ENCODE data around the gene KIAA0513. TPM values are rescaled to one million over a fixed set of nuclear protein-coding genes. Genes with fewer than 3 reads are reported as not detected.

The KIAA0513 gene
- total RNA-seq, 1 experiment from 2014 or later: 7.8 TPM

DNA sequence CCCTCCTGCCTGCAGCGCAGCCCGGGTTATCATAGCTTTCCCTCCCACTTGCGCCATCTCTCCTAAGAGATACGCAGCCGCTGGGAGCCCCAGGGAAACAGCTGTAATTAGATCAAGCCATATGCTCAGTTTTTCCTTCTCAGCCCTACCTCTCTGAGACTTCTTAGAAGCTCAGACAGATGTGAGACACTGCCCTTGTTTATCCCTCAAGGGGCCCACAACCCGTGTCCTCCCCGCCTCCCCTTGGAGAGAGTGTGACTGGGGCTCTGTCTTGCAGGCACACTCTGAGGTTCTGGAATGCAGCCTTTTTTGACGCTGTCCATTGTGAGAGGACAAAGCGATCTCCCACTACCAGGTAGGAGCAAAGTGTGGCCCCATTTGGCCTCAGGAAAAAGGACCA, 53.4 kb downstream of the KIAA0513 start:
- DNase-seq (ENCODE audit: low spot score) (no peak), ATAC-seq (no peak)
- ChIA-PET POLR2A (interaction anchor here (1.3 kb wide), 1 partner anchor 53 kb away, joined by 3 read pairs; the partner anchor contains the start of gene KIAA0513), CTCF (interaction anchor here (1.0 kb wide), 1 partner anchor 54 kb away, joined by 3 read pairs; the partner anchor contains the start of gene KIAA0513)
- TF ChIP-seq JAZF1 (CRISPR knock-in tag; IDR thresholded peaks at IDR 0.05) (no peak), FOXJ3 (CRISPR knock-in tag; IDR thresholded peaks at IDR 0.05; ENCODE audit: borderline replicate concordance) (peak; percentile 52; the same call in 1 of the 2 replicates)
- Mint-ChIP-seq H3K36me3 (peaks cover 9% of the 10 kb centered on the region), H3K4me3 (peak overlapping the region; percentile 15; the same call in 1 of the 2 replicates), H3K27me3 (ENCODE audit: low read depth) (peaks cover 82% of the 10 kb centered on the region), H3K9me3 (no peaks in the 10 kb centered on the region), H3K27ac (0 out of 2 replicates have a peak overlapping the region, but pooled peaks have one; percentile 43), H3K4me1 (peaks cover 45% of the 10 kb centered on the region)

- H3K27me3 Mint-ChIP-seq (ENCODE audit: low read depth): peaks cover 86% of the 10 kb centered on the region
- ChIA-PET CTCF (interaction anchor here (1.4 to 3.3 kb wide), 4 partner anchors 15 to 54 kb away, joined by 4 to 35 read pairs (median 12); partner anchors contain the start of gene KIAA0513), POLR2A (interaction anchor here (1.3 kb wide), 1 partner anchor 54 kb away, joined by 3 read pairs; the partner anchor contains the start of gene KIAA0513)
- TF ChIP-seq USF1 (CRISPR knock-in tag; IDR thresholded peaks at IDR 0.05) (peak; percentile 67), ZNF671 (CRISPR knock-in tag; IDR thresholded peaks at IDR 0.05) (no peak), ETV6 (CRISPR knock-in tag; IDR thresholded peaks at IDR 0.05) (0 out of 2 replicates have a peak, but pooled peaks have one; percentile 26), EMX1 (CRISPR knock-in tag; IDR thresholded peaks at IDR 0.05) (no peak)
- TF ChIP-seq, protein P1, sequence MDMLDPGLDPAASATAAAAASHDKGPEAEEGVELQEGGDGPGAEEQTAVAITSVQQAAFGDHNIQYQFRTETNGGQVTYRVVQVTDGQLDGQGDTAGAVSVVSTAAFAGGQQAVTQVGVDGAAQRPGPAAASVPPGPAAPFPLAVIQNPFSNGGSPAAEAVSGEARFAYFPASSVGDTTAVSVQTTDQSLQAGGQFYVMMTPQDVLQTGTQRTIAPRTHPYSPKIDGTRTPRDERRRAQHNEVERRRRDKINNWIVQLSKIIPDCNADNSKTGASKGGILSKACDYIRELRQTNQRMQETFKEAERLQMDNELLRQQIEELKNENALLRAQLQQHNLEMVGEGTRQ (CRISPR knock-in tag; IDR thresholded peaks at IDR 0.05): peak; percentile 64; the same call in 1 of the 2 replicates
- H3K4me1 Mint-ChIP-seq: peaks cover 45% of the 10 kb centered on the region
- no peak overlapping the region for H3K4me3 Mint-ChIP-seq
- no peaks in the 10 kb centered on the region for H3K9me3 Mint-ChIP-seq
- no peak overlapping the region for H3K27ac Mint-ChIP-seq
- no peak for DNase-seq (ENCODE audit: low spot score)
- no peak for ATAC-seq
- peaks cover 9% of the 10 kb centered on the region for H3K36me3 Mint-ChIP-seq
These were observed 54.2 kb downstream of the KIAA0513 start for GRCh38 chr16:85081765-85082164.

GRCh38 chr16:85082173-85083050, 54.8 kb downstream of the KIAA0513 start:
- Mint-ChIP-seq H3K36me3 (peaks cover 9% of the 10 kb centered on the region), H3K9me3 (no peaks in the 10 kb centered on the region), H3K4me3 (peak overlapping the region; percentile 53), H3K4me1 (peaks cover 45% of the 10 kb centered on the region), H3K27me3 (ENCODE audit: low read depth) (peaks cover 87% of the 10 kb centered on the region), H3K27ac (no peak overlapping the region)
- ChIA-PET POLR2A (interaction anchor here (1.3 kb wide), 1 partner anchor 54 kb away, joined by 3 read pairs; the partner anchor contains the start of gene KIAA0513), CTCF (interaction anchor here (1.4 to 3.3 kb wide), 4 partner anchors 16 to 54 kb away, joined by 4 to 35 read pairs (median 12); partner anchors contain the start of gene KIAA0513)
- peak; percentile 44 for ATAC-seq
- DNase-seq (ENCODE audit: low spot score): peak; percentile 46
- TF ChIP-seq FOXP1 (CRISPR knock-in tag; IDR thresholded peaks at IDR 0.05; ENCODE audit: borderline replicate concordance) (peak; percentile 57; the same call in 1 of the 2 replicates), NR2C2 (CRISPR knock-in tag; IDR thresholded peaks at IDR 0.05) (no peak), ATF2 (CRISPR knock-in tag; IDR thresholded peaks at IDR 0.05; ENCODE audit: borderline replicate concordance, low read depth) (no peak), ZBTB21 (CRISPR knock-in tag; IDR thresholded peaks at IDR 0.05; ENCODE audit: borderline replicate concordance) (0 out of 2 replicates have a peak, but pooled peaks have one; percentile 44), RELA (CRISPR knock-in tag; IDR thresholded peaks at IDR 0.05; ENCODE audit: borderline replicate concordance) (no peak), MYBL2 (CRISPR knock-in tag; IDR thresholded peaks at IDR 0.05) (no peak), ZNF396 (CRISPR knock-in tag; IDR thresholded peaks at IDR 0.05; ENCODE audit: borderline replicate concordance) (no peak), HMGXB4 (CRISPR knock-in tag; IDR thresholded peaks at IDR 0.05) (no peak), ETV6 (CRISPR knock-in tag; IDR thresholded peaks at IDR 0.05) (0 out of 2 replicates have a peak, but pooled peaks have one; percentile 37), STAT6 (CRISPR knock-in tag; conservative IDR thresholded peaks at IDR 0.05; ENCODE audit: low read depth) (no peak)
- TF ChIP-seq, protein P2, sequence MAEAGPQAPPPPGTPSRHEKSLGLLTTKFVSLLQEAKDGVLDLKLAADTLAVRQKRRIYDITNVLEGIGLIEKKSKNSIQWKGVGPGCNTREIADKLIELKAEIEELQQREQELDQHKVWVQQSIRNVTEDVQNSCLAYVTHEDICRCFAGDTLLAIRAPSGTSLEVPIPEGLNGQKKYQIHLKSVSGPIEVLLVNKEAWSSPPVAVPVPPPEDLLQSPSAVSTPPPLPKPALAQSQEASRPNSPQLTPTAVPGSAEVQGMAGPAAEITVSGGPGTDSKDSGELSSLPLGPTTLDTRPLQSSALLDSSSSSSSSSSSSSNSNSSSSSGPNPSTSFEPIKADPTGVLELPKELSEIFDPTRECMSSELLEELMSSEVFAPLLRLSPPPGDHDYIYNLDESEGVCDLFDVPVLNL (CRISPR knock-in tag; IDR thresholded peaks at IDR 0.05; ENCODE audit: borderline replicate concordance, low read depth): no peak
- TF ChIP-seq, protein P3, sequence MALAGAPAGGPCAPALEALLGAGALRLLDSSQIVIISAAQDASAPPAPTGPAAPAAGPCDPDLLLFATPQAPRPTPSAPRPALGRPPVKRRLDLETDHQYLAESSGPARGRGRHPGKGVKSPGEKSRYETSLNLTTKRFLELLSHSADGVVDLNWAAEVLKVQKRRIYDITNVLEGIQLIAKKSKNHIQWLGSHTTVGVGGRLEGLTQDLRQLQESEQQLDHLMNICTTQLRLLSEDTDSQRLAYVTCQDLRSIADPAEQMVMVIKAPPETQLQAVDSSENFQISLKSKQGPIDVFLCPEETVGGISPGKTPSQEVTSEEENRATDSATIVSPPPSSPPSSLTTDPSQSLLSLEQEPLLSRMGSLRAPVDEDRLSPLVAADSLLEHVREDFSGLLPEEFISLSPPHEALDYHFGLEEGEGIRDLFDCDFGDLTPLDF (CRISPR knock-in tag; IDR thresholded peaks at IDR 0.05): no peak

Data from WTC11 (cell line).